Transverse colon (tissue), 4 donors: ENCODE data around the gene OSCP1.

Experiments used
- EP300 ChIP-seq: sonication (generic); formaldehyde crosslinking; IDR thresholded peaks from one replicate; pipeline ENCODE4 v1.6.1; 2017; ENCODE audit warnings: antibody characterized with exemption, low read depth
- POLR2A ChIP-seq: fragments of 450-650 bp; IDR thresholded peaks from one replicate; pipeline ENCODE4 v1.6.1; 2016; ENCODE audit warnings: antibody characterized with exemption, mild to moderate bottlenecking, moderate library complexity
- POLR2AphosphoS5 ChIP-seq, 3 donors: sonication (generic); formaldehyde crosslinking; IDR thresholded peaks; one replicate each; pipeline ENCODE4 v1.6.1; 2016; ENCODE audit warnings: antibody characterized with exemption in 3 of 3
- TF ChIP-seq, protein P1 (sequence below), 5 experiments: fragments of 200-600 bp in 3 of 5; fragments of 450-650 bp in 2 of 5; sonication (generic) in 3 of 5; IDR thresholded peaks; 1 replicate in 2 of 5; 2 replicates in 3 of 5; pipeline ENCODE4 v1.5.1; 2016 to 2017; ENCODE audit warnings: antibody characterized with exemption in 5 of 5, inconsistent platforms in 3 of 5, mild to moderate bottlenecking in 2 of 5, moderate library complexity in 1 of 5

DNA sequence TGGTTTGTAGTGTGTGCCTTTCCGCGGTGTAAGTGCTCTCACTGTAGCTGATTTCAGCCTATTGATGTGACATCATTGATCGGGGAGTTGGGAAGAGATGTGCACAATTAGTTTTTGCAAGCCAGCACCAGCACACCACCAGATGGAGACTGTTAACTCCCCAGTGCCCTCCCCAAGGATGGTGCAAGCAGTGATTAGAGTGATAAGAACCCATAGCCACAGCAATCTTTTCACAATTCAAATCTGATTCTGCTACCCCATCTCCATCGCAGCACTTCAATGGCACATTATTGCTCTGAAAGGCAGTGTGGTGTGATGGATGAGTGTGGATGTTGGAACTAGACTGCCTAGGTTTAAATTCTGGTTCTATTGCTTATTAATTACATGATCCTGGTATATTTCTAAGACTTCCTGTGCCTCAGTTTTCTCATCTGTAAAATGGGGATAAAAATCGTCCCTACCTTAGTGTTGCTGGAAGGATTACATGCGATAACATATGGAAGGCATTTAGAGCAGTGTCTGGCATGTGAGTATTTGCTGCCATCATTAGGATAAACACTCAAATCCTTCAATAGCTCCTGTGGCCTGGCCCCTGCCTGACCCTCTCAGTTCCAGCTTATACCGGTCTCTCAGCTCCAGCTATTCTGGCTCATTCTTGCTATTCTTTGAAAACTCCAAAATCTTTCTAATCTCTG, 25.8 kb upstream of the OSCP1 start:
- TF ChIP-seq, protein P1, sequence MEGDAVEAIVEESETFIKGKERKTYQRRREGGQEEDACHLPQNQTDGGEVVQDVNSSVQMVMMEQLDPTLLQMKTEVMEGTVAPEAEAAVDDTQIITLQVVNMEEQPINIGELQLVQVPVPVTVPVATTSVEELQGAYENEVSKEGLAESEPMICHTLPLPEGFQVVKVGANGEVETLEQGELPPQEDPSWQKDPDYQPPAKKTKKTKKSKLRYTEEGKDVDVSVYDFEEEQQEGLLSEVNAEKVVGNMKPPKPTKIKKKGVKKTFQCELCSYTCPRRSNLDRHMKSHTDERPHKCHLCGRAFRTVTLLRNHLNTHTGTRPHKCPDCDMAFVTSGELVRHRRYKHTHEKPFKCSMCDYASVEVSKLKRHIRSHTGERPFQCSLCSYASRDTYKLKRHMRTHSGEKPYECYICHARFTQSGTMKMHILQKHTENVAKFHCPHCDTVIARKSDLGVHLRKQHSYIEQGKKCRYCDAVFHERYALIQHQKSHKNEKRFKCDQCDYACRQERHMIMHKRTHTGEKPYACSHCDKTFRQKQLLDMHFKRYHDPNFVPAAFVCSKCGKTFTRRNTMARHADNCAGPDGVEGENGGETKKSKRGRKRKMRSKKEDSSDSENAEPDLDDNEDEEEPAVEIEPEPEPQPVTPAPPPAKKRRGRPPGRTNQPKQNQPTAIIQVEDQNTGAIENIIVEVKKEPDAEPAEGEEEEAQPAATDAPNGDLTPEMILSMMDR (IDR thresholded peaks at IDR 0.05) = no peak
- TF ChIP-seq POLR2A (no peak), POLR2AphosphoS5 (IDR thresholded peaks at IDR 0.05) (no peak), EP300 (no peak)
